ENCODE data around the gene PITPNC1.
A peak's percentile ranks its signal among the peaks of the same experiment; 100 is the strongest.

PITPNC1 gene

GRCh38 chr17:67353929-67354574, 23.0 kb upstream of the PITPNC1 start:
- H3K4me3 ChIP-seq (ENCODE audit: low read length): no peak overlapping the region
- H3K4me1 ChIP-seq (ENCODE audit: insufficient read depth, low read length): no peaks in the 10 kb centered on the region
- H3K9me3 ChIP-seq (ENCODE audit: insufficient read depth, low read depth, low read length): no peaks in the 10 kb centered on the region
- H3K36me3 ChIP-seq (ENCODE audit: insufficient read depth, low read length): peaks cover 95% of the 10 kb centered on the region
- 83% methylated on average over 7 of the region's 8 CpGs for WGBS
- no peak overlapping the region for H3K9ac ChIP-seq (ENCODE audit: low read depth, low read length)
- no peak overlapping the region for H3K27ac ChIP-seq (ENCODE audit: low read depth, low read length)
- no peaks in the 10 kb centered on the region for H3K27me3 ChIP-seq (ENCODE audit: insufficient read depth, low read length)

GRCh38 chr17:67358612-67359011, 18.5 kb upstream of the PITPNC1 start:
- Histone ChIP-seq H3K4me3 (ENCODE audit: low read length) (no peak overlapping the region), H3K9ac (ENCODE audit: low read depth, low read length) (no peak overlapping the region), H3K36me3 (ENCODE audit: insufficient read depth, low read length) (peaks cover 84% of the 10 kb centered on the region), H3K4me1 (ENCODE audit: insufficient read depth, low read length) (0 out of 2 replicates have a peak, but pooled peaks cover 3% of the 10 kb centered on the region), H3K9me3 (ENCODE audit: insufficient read depth, low read depth, low read length) (no peaks in the 10 kb centered on the region), H3K27me3 (ENCODE audit: insufficient read depth, low read length) (no peaks in the 10 kb centered on the region), H3K27ac (ENCODE audit: low read depth, low read length) (no peak overlapping the region)
- WGBS: 94% methylated on average over 1 of the region's 2 CpGs

- Histone ChIP-seq H3K27me3 (ENCODE audit: insufficient read depth, low read length) (no peaks in the 10 kb centered on the region), H3K4me3 (ENCODE audit: low read length) (no peak overlapping the region), H3K9me3 (ENCODE audit: insufficient read depth, low read depth, low read length) (no peaks in the 10 kb centered on the region), H3K27ac (ENCODE audit: low read depth, low read length) (no peak overlapping the region), H3K4me1 (ENCODE audit: insufficient read depth, low read length) (peaks cover 5% of the 10 kb centered on the region; the same call in 1 of the 2 replicates), H3K36me3 (ENCODE audit: insufficient read depth, low read length) (peaks cover 76% of the 10 kb centered on the region), H3K9ac (ENCODE audit: low read depth, low read length) (no peak overlapping the region)
- WGBS: 90% methylated on average over 7 of the region's 8 CpGs
These were observed 16.9 kb upstream of the PITPNC1 start for GRCh38 chr17:67359960-67360791.

GRCh38 chr17:67360880-67361279, 16.2 kb upstream of the PITPNC1 start:
- no peak overlapping the region for H3K27ac ChIP-seq (ENCODE audit: low read depth, low read length)
- peaks cover 69% of the 10 kb centered on the region for H3K36me3 ChIP-seq (ENCODE audit: insufficient read depth, low read length)

GRCh38 chr17:67362173-67362572, 14.9 kb upstream of the PITPNC1 start:
- 96% methylated on average over 9 of the region's 9 CpGs for WGBS
- Histone ChIP-seq H3K27ac (ENCODE audit: low read depth, low read length) (no peak overlapping the region), H3K9ac (ENCODE audit: low read depth, low read length) (no peak overlapping the region), H3K4me3 (ENCODE audit: low read length) (no peak overlapping the region), H3K36me3 (ENCODE audit: insufficient read depth, low read length) (peaks cover 58% of the 10 kb centered on the region), H3K27me3 (ENCODE audit: insufficient read depth, low read length) (no peaks in the 10 kb centered on the region), H3K9me3 (ENCODE audit: insufficient read depth, low read depth, low read length) (no peaks in the 10 kb centered on the region), H3K4me1 (ENCODE audit: insufficient read depth, low read length) (peaks cover 11% of the 10 kb centered on the region; the same call in 1 of the 2 replicates)

More at GRCh38 chr17:67360880-67361279, 16.2 kb upstream of the PITPNC1 start:
- no peak overlapping the region for H3K4me3 ChIP-seq (ENCODE audit: low read length)
- no peak overlapping the region for H3K9ac ChIP-seq (ENCODE audit: low read depth, low read length)
- H3K27me3 ChIP-seq (ENCODE audit: insufficient read depth, low read length): no peaks in the 10 kb centered on the region
- no peaks in the 10 kb centered on the region for H3K9me3 ChIP-seq (ENCODE audit: insufficient read depth, low read depth, low read length)
- peaks cover 7% of the 10 kb centered on the region; the same call in 1 of the 2 replicates for H3K4me1 ChIP-seq (ENCODE audit: insufficient read depth, low read length)
- WGBS: no CpG with 5 or more reads among the region's 1 CpG

GRCh38 chr17:67364847-67365737, 12.0 kb upstream of the PITPNC1 start:
- Histone ChIP-seq H3K27me3 (ENCODE audit: insufficient read depth, low read length) (no peaks in the 10 kb centered on the region), H3K36me3 (ENCODE audit: insufficient read depth, low read length) (peaks cover 34% of the 10 kb centered on the region), H3K9ac (ENCODE audit: low read depth, low read length) (peak overlapping the region; percentile 95; the same call in 1 of the 2 replicates), H3K9me3 (ENCODE audit: insufficient read depth, low read depth, low read length) (no peaks in the 10 kb centered on the region), H3K4me3 (ENCODE audit: low read length) (peak overlapping the region; percentile 80), H3K4me1 (ENCODE audit: insufficient read depth, low read length) (peaks cover 8% of the 10 kb centered on the region; the same call in 1 of the 2 replicates), H3K27ac (ENCODE audit: low read depth, low read length) (no peak overlapping the region)
- 80% methylated on average over 26 of the region's 26 CpGs for WGBS

- Histone ChIP-seq H3K4me3 (ENCODE audit: low read length) (peak overlapping the region; percentile 80), H3K9me3 (ENCODE audit: insufficient read depth, low read depth, low read length) (no peaks in the 10 kb centered on the region), H3K27me3 (ENCODE audit: insufficient read depth, low read length) (no peaks in the 10 kb centered on the region), H3K36me3 (ENCODE audit: insufficient read depth, low read length) (peaks cover 27% of the 10 kb centered on the region), H3K4me1 (ENCODE audit: insufficient read depth, low read length) (peaks cover 8% of the 10 kb centered on the region; the same call in 1 of the 2 replicates), H3K27ac (ENCODE audit: low read depth, low read length) (peak overlapping the region; percentile 81), H3K9ac (ENCODE audit: low read depth, low read length) (peak overlapping the region; percentile 95)
- under 1% methylated on average over 11 of the region's 11 CpGs for WGBS
These were observed 11.3 kb upstream of the PITPNC1 start for GRCh38 chr17:67365738-67366192.

GRCh38 chr17:67366193-67367157, 10.6 kb upstream of the PITPNC1 start, which contains the start of gene PSMD12:
PSMD12 (minus strand) TSS chr17:67366577; CDS start chr17:67366519, 58 bp downstream.
- Histone ChIP-seq H3K27me3 (ENCODE audit: insufficient read depth, low read length) (no peaks in the 10 kb centered on the region), H3K9me3 (ENCODE audit: insufficient read depth, low read depth, low read length) (no peaks in the 10 kb centered on the region), H3K9ac (ENCODE audit: low read depth, low read length) (peak within 1 kb of the TSS; percentile 95), H3K27ac (ENCODE audit: low read depth, low read length) (peak within 1 kb of the TSS; percentile 81), H3K4me1 (ENCODE audit: insufficient read depth, low read length) (peaks cover 8% of the 10 kb centered on the region; the same call in 1 of the 2 replicates), H3K36me3 (ENCODE audit: insufficient read depth, low read length) (peaks cover 23% of the 10 kb centered on the region), H3K4me3 (ENCODE audit: low read length) (peak within 1 kb of the TSS; percentile 80)
- whole genome bisulfite sequencing: 3% methylated on average over 55 of the region's 55 CpGs

- Histone ChIP-seq H3K9me3 (ENCODE audit: insufficient read depth, low read depth, low read length) (no peaks in the 10 kb centered on the region), H3K27ac (ENCODE audit: low read depth, low read length) (no peak overlapping the region), H3K36me3 (ENCODE audit: insufficient read depth, low read length) (peaks cover 1% of the 10 kb centered on the region), H3K27me3 (ENCODE audit: insufficient read depth, low read length) (no peaks in the 10 kb centered on the region), H3K9ac (ENCODE audit: low read depth, low read length) (no peak overlapping the region), H3K4me3 (ENCODE audit: low read length) (no peak overlapping the region), H3K4me1 (ENCODE audit: insufficient read depth, low read length) (peaks cover 11% of the 10 kb centered on the region; the same call in 1 of the 2 replicates)
These were observed 7.4 kb upstream of the PITPNC1 start for GRCh38 chr17:67369676-67370075.

- H3K36me3 ChIP-seq (ENCODE audit: insufficient read depth, low read length): no peaks in the 10 kb centered on the region
- H3K27me3 ChIP-seq (ENCODE audit: insufficient read depth, low read length): no peaks in the 10 kb centered on the region
- H3K4me1 ChIP-seq (ENCODE audit: insufficient read depth, low read length): peaks cover 6% of the 10 kb centered on the region; the same call in 1 of the 2 replicates
- H3K27ac ChIP-seq (ENCODE audit: low read depth, low read length): no peak overlapping the region
- H3K9ac ChIP-seq (ENCODE audit: low read depth, low read length): no peak overlapping the region
- 100% methylated on average over 1 of the region's 1 CpG for WGBS
- no peaks in the 10 kb centered on the region for H3K9me3 ChIP-seq (ENCODE audit: insufficient read depth, low read depth, low read length)
- H3K4me3 ChIP-seq (ENCODE audit: low read length): no peak overlapping the region
These were observed 4.3 kb upstream of the PITPNC1 start for GRCh38 chr17:67372751-67373150.

Data from HUES64 (cell line).